Testis (tissue), 3 donors: ENCODE measurements around the gene SLC25A21. TPM values are rescaled to one million over a fixed set of nuclear protein-coding genes. Genes with fewer than 3 reads are reported as not detected.

Experiments used
- DNase-seq: peaks from one replicate; pipeline ENCODE4 v3.0.0-alpha.2; 2019
- H3K27ac ChIP-seq, 2 donors: fragments of 200-600 bp; sonication (generic); one replicate each; pipeline ENCODE4 v1.5.1; 2019
- H3K27me3 ChIP-seq: fragments of 200-600 bp; sonication (generic); one replicate; pipeline ENCODE4 v1.5.1; 2019
- H3K36me3 ChIP-seq: fragments of 200-600 bp; sonication (generic); one replicate; pipeline ENCODE4 v1.5.1; 2017; ENCODE audit warnings: low read depth; ENCODE audit errors: missing control alignments
- H3K4me1 ChIP-seq: fragments of 200-600 bp; sonication (generic); one replicate; pipeline ENCODE4 v1.5.1; 2019
- H3K4me3 ChIP-seq, 2 donors: fragments of 200-600 bp; sonication (generic); one replicate each; pipeline ENCODE4 v1.5.1; 2017 to 2019
- H3K9me3 ChIP-seq: fragments of 200-600 bp; sonication (generic); one replicate; pipeline ENCODE4 v1.5.1; 2017
- POLR2A ChIP-seq: fragments of 450-650 bp; IDR thresholded peaks from one replicate; pipeline ENCODE4 v1.6.1; 2017; ENCODE audit warnings: antibody characterized with exemption, mild to moderate bottlenecking, moderate library complexity
- WGBS, 2 donors: methylation state at CpG; one replicate each; pipeline ENCODE4 v1.1.5; 2018; 5-methylcytosine and 5-hydroxymethylcytosine counted together
- intact Hi-C: fragments of 100-400 bp; cut with DNase I; formaldehyde crosslinking; loops from one replicate; pipeline ENCODE4 v1.15.1; 2023; ENCODE audit warnings: low total_unique reads
- polyA plus RNA-seq: library from polyadenylated mRNA; stranded (reverse); fragments of 350-450 nt; fragmentation: Illumina TruSeq; extraction: RNeasy Lipid Tissue Mini Kit (QIAGEN cat#74804); gene quantifications from one replicate; pipeline ENCODE4 v1.2.3, GENCODE V29; 2014; ENCODE audit warnings: low read depth, low replicate concordance; ENCODE audit not compliant: insufficient read depth
- total RNA-seq, 2 donors: library from RNA; depleted of rRNA; stranded (reverse); fragments of >200 nt; gene quantifications; one replicate each; pipeline ENCODE4 v1.2.3, GENCODE V29; 2016
- TF ChIP-seq, protein P1 (sequence below), 3 experiments: fragments of 450-650 bp in 2 of 3; fragments of 200-600 bp in 1 of 3; sonication (generic) in 1 of 3; IDR thresholded peaks; one replicate each; pipeline ENCODE4 v1.5.1; 2016 to 2019; ENCODE audit warnings: antibody characterized with exemption in 3 of 3, mild to moderate bottlenecking in 2 of 3, moderate library complexity in 1 of 3

SLC25A21 gene
- total and polyA plus RNA-seq, 3 donors from 2014 or later: 4.4 to 16.0 (median 13.6) TPM

DNA sequence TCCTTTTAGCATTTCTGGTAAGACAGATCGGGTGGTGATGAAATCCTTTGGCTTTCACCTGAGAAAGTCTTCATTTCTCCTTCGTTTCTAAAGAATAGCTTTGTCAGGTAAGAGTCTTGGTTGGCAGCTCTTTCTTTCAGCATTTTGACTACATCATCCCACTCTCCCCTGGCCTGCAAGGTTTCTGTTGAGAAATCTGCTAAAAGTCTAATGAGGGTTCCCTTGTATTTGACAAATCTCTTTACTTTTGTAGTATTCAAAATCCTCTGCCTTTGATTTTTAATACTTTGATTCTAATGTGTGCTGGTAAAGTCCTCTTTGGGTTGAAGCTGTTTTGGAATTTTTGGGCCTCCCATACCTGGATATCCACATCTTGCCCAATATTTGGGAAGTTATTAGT, 390.5 kb downstream of the SLC25A21 start:
- no peak for TF ChIP-seq POLR2A
- TF ChIP-seq, protein P1, sequence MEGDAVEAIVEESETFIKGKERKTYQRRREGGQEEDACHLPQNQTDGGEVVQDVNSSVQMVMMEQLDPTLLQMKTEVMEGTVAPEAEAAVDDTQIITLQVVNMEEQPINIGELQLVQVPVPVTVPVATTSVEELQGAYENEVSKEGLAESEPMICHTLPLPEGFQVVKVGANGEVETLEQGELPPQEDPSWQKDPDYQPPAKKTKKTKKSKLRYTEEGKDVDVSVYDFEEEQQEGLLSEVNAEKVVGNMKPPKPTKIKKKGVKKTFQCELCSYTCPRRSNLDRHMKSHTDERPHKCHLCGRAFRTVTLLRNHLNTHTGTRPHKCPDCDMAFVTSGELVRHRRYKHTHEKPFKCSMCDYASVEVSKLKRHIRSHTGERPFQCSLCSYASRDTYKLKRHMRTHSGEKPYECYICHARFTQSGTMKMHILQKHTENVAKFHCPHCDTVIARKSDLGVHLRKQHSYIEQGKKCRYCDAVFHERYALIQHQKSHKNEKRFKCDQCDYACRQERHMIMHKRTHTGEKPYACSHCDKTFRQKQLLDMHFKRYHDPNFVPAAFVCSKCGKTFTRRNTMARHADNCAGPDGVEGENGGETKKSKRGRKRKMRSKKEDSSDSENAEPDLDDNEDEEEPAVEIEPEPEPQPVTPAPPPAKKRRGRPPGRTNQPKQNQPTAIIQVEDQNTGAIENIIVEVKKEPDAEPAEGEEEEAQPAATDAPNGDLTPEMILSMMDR (IDR thresholded peaks at IDR 0.05): no peak
- Histone ChIP-seq H3K27me3 (no peaks in the 10 kb centered on the region), H3K36me3 (no peaks in the 10 kb centered on the region), H3K4me1 (no peaks in the 10 kb centered on the region), H3K27ac (no peak overlapping the region), H3K4me3 (no peak overlapping the region), H3K9me3 (no peaks in the 10 kb centered on the region)
- intact Hi-C loops: no loop called here
- no peak for DNase-seq
- 84 to 95% methylated on average over 2 of the region's 2 CpGs for WGBS, 2 donors

- TF ChIP-seq POLR2A: no peak
- TF ChIP-seq, protein P1 (IDR thresholded peaks at IDR 0.05): no peak
- Histone ChIP-seq H3K27me3 (no peaks in the 10 kb centered on the region), H3K4me1 (no peaks in the 10 kb centered on the region), H3K9me3 (no peaks in the 10 kb centered on the region), H3K4me3 (no peak overlapping the region), H3K36me3 (no peaks in the 10 kb centered on the region), H3K27ac (no peak overlapping the region)
- DNase-seq: no peak
- WGBS, 2 donors: 79 to 85% methylated on average over 3 of the region's 3 CpGs
- intact Hi-C loops: no loop called here
These were observed 398.8 kb downstream of the SLC25A21 start for GRCh38 chr14:36773558-36773957.

- H3K36me3 ChIP-seq: no peaks in the 10 kb centered on the region
- 53 to 77% methylated on average over 3 of the region's 3 CpGs for WGBS, 2 donors
- TF ChIP-seq, protein P1 (IDR thresholded peaks at IDR 0.05): no peak
- no peak for TF ChIP-seq POLR2A
- no peak overlapping the region for H3K4me3 ChIP-seq
- no peak for DNase-seq
- no peaks in the 10 kb centered on the region for H3K27me3 ChIP-seq
- H3K9me3 ChIP-seq: no peaks in the 10 kb centered on the region
- H3K27ac ChIP-seq: no peak overlapping the region
- intact Hi-C loops: no loop called here
- H3K4me1 ChIP-seq: no peaks in the 10 kb centered on the region
These were observed 399.3 kb downstream of the SLC25A21 start for GRCh38 chr14:36773136-36773540.

DNA sequence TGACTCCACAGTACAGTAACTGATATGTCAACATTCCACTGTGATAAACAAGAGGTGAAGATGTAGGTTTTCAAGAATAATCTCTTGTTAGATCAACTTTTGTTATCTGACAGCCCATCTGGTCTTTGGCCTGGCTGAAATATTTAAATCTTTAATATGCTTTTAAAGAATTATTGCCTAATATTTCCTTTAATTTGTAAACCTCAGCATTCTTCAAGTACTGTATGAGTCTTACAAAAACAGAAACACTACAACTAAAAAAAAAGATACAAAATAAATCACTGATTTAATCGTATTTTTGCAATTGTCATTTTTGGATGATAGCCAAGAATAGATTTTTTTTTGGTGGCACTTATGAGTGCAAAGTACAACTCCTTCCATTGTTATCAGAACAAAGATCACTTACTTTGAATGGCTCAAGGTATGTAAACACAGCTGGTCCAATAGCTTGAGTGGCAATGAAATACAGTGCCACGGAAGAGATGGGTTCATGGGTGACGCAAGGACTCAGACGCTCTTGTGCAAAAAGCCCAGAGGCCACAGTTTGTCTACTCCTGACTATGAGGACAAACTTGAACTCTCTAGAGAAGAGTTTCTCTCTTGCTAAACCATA, 401.3 kb downstream of the SLC25A21 start:
- H3K27me3 ChIP-seq: no peaks in the 10 kb centered on the region
- 81 to 84% methylated on average over 4 of the region's 4 CpGs for WGBS, 2 donors
- intact Hi-C loops: no loop called here

More for the DNA sequence above, 401.3 kb downstream of the SLC25A21 start:
- Histone ChIP-seq H3K4me1 (no peaks in the 10 kb centered on the region), H3K9me3 (no peaks in the 10 kb centered on the region), H3K27ac (no peak overlapping the region), H3K4me3 (no peak overlapping the region), H3K36me3 (no peaks in the 10 kb centered on the region)
- no peak for DNase-seq
- no peak for TF ChIP-seq POLR2A
- TF ChIP-seq, protein P1 (IDR thresholded peaks at IDR 0.05): no peak
